Measurements from ENCODE around the gene VTA1. TPM values are rescaled to one million over a fixed set of nuclear protein-coding genes. Genes with fewer than 3 reads are reported as not detected.

VTA1 gene
- total and polyA plus RNA-seq, 2 donors = 32.3 to 73.6 TPM

Other genes starting within 250 kb of the VTA1 start
- not detected for gene GJE1, start 14.3 kb upstream of the VTA1 start, total RNA-seq
- gene GJE1, start 14.3 kb upstream of the VTA1 start, polyA plus RNA-seq = not detected
- gene NMBR, start 141 bp upstream of the VTA1 start, total RNA-seq = 0.32 TPM
- gene NMBR, start 141 bp upstream of the VTA1 start, polyA plus RNA-seq = 0.15 TPM
- gene ADGRG6, start 154.7 kb downstream of the VTA1 start, total RNA-seq = 124 TPM
- gene ADGRG6, start 154.7 kb downstream of the VTA1 start, polyA plus RNA-seq = 6.6 TPM